Right lung (tissue), 5 donors: ENCODE measurements around the gene TRAPPC2L. TPM values are rescaled to one million over a fixed set of nuclear protein-coding genes. Genes with fewer than 3 reads are reported as not detected.
"Not testable (repeated sequence)": the region's sequence is repeated elsewhere in the genome, so short reads cannot be mapped to it uniquely, and the experiment has no call there.

Experiments used
- DNase-seq, 2 donors: peaks; one replicate each; pipeline ENCODE4 v3.0.0-alpha.2; 2013
- polyA plus RNA-seq, 5 donors: library from polyadenylated mRNA; unstranded; fragments of 120-200 nt; gene quantifications; one replicate each; pipeline versions ENCODE4 v1.2.1 to v1.2.3, GENCODE V29; 2013; ENCODE audit warnings: inconsistent platforms in 1 of 5, low replicate concordance in 1 of 5; ENCODE audit not compliant: insufficient read length in 5 of 5, insufficient read depth in 1 of 5

TRAPPC2L gene
- polyA plus RNA-seq, 5 donors, result 69.2 to 88.7 (median 75.5) TPM

DNA sequence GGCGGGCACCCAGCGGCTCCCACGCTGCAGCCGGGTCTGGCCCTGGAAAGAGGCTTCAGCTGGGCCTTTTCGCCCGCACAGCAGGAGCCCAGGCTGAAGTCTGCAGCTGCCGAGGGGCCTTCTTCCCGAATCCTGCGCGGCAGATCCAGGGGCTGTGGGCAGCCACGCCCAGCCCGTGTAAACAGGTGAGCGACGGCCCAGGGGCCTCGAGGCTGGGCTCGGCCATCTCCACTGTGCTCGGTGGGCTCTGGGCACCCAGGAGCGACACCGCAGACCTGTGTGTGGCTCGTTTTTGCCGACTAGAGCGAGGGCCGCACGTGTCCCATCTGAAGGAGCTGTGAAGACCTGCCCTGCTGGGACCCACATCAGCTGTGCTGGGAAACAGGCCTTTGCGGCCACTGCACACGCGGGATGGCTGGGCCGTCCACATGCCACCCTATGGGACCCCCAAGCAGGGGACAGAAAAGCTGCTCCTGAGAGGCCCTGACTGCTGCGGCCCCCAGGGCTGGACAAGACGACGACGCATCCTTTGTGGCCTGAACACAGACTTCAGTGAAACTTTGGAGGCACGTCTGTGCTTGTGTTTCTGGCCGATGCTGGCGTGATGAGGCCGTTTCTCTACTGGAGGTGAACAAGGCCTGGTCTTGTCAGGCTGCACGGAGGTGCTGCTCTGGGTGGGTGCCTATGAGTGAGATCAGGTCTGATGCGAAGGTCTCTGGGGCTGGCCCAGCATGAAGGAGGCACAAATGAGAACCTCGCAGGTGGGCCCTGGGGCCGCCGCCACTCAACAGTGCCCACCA, 40.0 kb upstream of the TRAPPC2L start:
- DNase-seq, result no peak

DNA sequence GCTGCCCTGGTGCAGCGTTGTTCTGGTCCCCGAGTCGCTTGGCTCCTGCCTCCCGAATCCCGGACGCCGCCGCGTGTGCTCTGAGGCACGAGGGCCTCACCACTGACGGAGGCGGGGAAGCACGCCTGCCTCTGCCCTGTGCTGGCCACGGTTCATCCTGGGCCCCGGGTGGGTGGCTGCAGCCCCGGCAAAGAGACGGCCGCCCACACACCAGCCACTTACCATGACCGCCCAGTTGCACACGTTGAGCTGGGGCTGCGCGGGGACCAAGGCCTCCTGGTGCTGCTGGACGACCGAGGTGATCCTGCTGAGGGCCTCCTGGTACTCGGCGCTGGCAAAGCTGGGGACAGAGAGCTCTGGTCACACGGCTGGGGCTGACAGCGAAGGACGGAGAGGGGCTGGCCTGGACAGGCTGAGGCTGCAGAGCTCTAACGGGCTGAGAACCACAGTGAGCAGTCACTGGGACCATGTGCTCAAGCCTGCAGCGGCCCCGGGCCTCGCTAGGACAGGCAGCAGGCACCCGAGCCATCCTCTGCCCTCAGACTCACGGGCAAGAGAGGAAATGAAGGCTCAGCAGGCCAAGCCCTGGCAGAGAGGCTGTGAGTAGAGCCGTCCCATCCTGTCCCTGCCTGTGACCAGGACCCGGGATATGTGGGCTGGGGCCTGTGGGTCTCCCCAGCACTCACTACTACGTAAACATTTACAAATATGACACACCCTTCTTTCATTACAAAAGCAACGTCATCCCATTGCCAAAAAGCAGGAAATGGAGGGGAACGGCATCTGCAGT, 38.9 kb upstream of the TRAPPC2L start:
- DNase-seq, result no peak

GRCh38 chr16:88818575-88818874, 38.4 kb upstream of the TRAPPC2L start:
- no peak for DNase-seq

- no peak for DNase-seq
Measured at GRCh38 chr16:88819126-88819525, 37.8 kb upstream of the TRAPPC2L start.

DNA sequence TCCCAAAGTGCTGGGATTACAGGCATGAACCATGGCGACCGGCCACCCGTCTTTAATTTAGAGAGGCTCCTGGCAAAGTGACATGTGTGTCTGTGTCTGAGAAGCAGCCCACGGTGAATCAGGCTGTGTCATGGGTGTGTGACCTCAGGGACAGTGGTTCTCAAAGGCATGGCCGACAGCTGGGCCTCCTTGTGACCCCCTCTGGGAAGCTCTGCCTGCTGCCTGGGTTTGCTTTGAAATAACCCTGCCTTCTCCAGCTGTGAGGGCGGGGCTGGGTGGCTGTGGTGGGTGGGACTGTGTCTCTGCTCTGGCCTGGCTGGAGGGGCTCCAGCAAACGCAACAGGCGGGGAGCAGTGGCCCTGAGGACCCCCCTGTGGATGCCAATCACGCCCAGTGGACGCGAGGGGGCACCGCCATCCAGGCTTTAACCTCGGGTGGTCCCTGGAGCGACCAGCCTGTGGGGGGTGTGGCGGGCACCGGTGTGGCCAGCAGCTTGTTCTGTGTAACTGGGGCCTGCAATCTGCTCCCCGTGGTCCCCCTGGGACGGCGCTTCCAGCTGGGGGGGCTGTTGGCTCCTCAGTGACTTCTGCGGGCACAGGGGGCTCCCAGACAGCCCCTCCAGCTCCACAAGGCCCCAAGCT, 36.4 kb upstream of the TRAPPC2L start:
- no peak for DNase-seq

- no peak for DNase-seq
Measured at GRCh38 chr16:88821168-88821850, 35.6 kb upstream of the TRAPPC2L start.

GRCh38 chr16:88822281-88823040, 34.5 kb upstream of the TRAPPC2L start:
- no peak for DNase-seq

DNA sequence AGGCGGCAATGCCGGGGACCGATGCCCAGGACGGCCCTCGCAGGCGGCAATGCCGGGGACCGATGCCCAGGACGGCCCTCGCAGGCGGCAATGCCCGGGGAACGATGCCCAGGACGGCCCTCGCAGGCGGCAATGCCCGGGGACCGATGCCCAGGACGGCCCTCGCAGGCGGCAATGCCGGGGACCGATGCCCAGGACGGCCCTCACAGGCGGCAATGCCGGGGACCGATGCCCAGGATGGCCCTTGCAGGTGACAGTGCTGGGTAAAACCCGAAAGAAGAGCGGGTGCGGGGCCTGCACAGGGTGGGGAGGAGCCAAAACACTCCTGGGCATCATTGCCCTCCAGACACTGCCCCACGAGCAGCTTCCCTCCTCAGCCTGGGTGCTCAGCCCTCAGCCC, 33.3 kb upstream of the TRAPPC2L start:
- DNase-seq, result not testable (repeated sequence)

GRCh38 chr16:88824256-88825077, 32.5 kb upstream of the TRAPPC2L start:
- DNase-seq, result no peak

DNA sequence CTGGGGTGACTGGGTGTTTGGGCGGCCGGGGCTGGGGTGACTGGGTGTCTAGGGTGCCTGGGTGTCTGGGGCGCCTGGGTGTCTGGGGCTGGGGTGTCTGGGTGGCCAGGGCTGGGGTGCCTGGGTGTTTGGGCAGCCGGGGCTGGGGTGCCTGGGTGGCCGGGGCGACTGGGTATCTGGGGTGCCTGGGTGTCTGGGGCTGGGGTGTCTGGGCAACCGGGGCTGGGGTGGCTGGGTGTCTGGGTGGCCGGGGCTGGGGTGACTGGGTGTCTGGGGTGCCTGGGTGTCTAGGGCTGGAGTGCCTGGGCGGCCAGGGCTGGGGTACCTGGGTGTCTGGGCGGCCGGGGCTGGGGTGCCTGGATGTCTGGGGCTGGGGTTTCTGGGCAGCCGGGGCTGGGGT, 31.8 kb upstream of the TRAPPC2L start:
- no peak for DNase-seq

GRCh38 chr16:88826070-88826840, 30.7 kb upstream of the TRAPPC2L start:
- no peak for DNase-seq

DNA sequence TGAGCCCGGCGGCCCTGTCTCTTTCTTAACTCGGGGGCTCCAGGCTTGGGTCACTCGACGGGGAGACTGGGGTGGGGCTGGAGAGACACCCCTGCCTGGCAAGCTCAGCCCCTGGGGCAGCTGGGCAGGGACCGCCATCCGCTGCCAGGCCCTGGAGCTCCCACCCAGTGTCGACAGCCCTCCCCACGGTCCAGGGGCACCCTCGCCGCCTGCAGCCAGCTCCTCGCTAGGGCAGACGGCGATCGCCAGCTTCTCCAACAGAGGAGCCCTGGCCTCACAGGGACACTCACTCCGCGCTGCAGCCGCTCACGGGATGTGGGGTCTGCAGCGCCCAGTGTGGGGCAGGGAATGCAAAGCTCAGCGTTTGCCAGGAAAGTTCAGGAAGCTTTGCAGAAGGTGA, 29.2 kb upstream of the TRAPPC2L start:
- DNase-seq, result no peak

DNA sequence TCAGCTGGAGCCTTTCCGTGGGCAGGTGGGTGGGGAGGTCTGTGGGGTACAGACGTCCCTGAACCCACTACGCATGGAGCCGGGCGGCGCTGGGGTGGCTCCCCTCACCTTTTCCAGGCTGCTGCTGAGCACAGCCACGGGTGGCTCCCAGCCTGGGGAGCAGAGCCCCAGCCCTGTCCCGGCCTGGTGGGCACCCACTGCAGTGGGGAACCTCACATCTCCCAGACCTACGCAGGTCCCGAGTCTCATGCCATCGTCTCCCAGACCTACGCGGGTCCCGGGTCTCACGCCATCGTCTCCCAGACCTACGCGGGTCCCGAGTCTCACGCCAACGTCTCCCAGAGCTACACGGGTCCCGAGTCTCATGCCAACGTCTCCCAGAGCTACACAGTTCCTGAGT, 28.2 kb upstream of the TRAPPC2L start:
- DNase-seq, result no peak

DNA sequence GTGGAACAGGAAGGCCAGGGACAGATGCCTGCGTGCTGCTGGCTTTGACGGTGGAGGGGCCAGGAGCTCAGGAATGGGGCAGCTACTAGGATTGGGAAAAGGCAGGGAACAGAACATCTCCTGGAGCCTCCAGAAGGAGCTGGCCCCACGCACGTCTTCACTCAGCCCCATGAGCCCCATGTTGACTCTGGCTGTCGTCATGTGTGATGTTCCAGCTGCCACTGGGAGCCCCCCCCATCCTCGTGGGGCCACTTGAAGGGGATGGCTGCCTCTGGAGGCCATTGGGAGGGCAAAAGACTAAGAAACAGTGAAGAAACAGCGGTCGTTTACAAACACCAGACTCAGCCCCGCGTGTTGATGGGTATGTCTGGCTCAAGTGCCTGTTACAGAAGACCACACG, 26.7 kb upstream of the TRAPPC2L start:
- DNase-seq, result peak; percentile 90 to 92

DNA sequence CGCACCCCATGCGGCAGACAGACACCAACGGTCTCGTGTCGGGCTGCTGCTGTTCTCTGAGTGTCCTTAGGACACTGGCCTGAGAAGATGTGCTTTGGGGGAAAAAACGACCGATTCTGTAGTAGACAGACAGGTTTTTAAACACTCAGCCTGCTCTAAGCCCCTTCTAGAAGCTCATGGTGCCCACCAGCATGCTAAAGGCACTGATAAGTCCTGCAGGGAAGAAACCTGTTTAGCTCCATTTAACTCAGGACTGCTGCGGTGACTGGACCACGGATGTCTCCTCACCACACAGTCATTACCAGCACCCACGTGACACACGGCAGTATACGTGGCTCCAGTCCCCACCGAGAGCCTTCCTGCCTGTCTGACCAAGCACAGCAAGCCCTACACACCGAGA, 26.1 kb upstream of the TRAPPC2L start:
- no peak for DNase-seq

DNA sequence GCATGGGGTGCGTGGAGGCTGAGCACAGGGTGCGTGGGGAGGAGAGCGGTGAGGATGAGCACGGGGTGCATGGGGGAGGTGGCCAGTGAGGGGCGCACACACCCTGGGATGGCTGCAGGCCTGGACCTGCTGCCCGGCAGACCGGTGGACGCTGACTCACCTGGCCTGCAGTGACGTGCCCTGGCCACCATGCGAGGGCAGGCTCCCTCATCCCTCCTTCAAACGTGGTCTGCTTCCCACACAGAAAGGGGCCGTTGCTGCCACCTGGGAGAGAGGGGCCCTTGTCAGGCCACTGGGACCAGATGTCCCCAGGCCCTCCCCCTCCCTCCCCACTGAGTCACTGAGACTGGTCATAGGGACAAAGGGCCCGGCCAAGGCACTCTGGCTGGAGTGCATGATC, 25.1 kb upstream of the TRAPPC2L start:
- no peak for DNase-seq

- no peak for DNase-seq
Measured at GRCh38 chr16:88833086-88833485, 23.8 kb upstream of the TRAPPC2L start.

- no peak for DNase-seq
Measured at GRCh38 chr16:88834670-88835069, 22.3 kb upstream of the TRAPPC2L start.

GRCh38 chr16:88835383-88835782, 21.5 kb upstream of the TRAPPC2L start:
- DNase-seq, result no peak

DNA sequence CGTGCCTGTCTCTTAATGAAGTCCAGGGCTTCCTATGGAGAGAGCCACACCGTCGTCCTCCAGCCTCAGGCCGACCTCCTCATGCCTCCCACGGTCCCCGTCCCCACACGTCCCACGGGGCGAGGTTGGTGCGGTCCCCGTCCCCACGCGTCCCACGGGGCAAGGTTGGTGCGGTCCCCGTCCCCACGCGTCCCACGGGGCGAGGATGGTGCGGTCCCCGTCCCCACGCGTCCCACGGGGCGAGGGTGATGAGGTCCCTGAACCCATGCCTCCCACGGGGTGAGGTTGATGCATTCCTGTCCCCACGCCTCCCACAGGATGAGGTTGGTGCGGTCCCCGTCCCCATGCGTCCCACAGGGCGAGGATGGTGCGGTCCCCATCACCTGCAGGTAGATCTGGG, 21.1 kb upstream of the TRAPPC2L start:
- DNase-seq, result no peak
